Stomach (tissue), 9 donors: Measurements from ENCODE around the gene ATRNL1. TPM values are rescaled to one million over a fixed set of nuclear protein-coding genes. Genes with fewer than 3 reads are reported as not detected.

Experiments
- DNase-seq, 2 donors: peaks; one replicate each; pipeline versions ENCODE4 v3.0.0 to v3.0.0-alpha.2; 2013 to 2019
- H3K27ac ChIP-seq, 5 donors: fragments of 200-600 bp in 4 of 5; sonication (generic) in 4 of 5; one replicate each; pipeline ENCODE4 v1.5.1; 2013 to 2019; ENCODE audit warnings: mild to moderate bottlenecking in 1 of 5, moderate library complexity in 1 of 5
- H3K27me3 ChIP-seq, 3 donors: fragments of 200-600 bp; sonication (generic); one replicate each; pipeline ENCODE4 v1.5.1; 2017 to 2019; ENCODE audit warnings: mixed run types in 1 of 3
- H3K36me3 ChIP-seq, 4 donors: fragments of 200-600 bp; sonication (generic); 1 replicate in 3 of 4; 2 replicates in 1 of 4; pipeline ENCODE4 v1.5.1; 2016 to 2019
- H3K4me1 ChIP-seq, 4 donors: fragments of 200-600 bp; sonication (generic); one replicate each; pipeline ENCODE4 v1.5.1; 2016 to 2019
- H3K4me3 ChIP-seq, 4 donors: fragments of 200-600 bp; sonication (generic) in 3 of 4; one replicate each; pipeline ENCODE4 v1.5.1; 2016 to 2019; ENCODE audit warnings: mild to moderate bottlenecking in 1 of 4
- H3K9me3 ChIP-seq, 4 donors: fragments of 200-600 bp; sonication (generic); one replicate each; pipeline ENCODE4 v1.5.1; 2016 to 2019
- EP300 ChIP-seq: sonication (generic); formaldehyde crosslinking; IDR thresholded peaks from one replicate; pipeline ENCODE4 v1.6.1; 2017; ENCODE audit warnings: antibody characterized with exemption
- POLR2A ChIP-seq, 4 donors: fragments of 450-650 bp; IDR thresholded peaks; one replicate each; pipeline ENCODE4 v1.6.1; 2016; ENCODE audit warnings: antibody characterized with exemption in 4 of 4, control low read depth in 2 of 4, mild to moderate bottlenecking in 1 of 4, moderate library complexity in 1 of 4
- POLR2AphosphoS5 ChIP-seq, 3 donors: sonication (generic); formaldehyde crosslinking; IDR thresholded peaks; one replicate each; pipeline ENCODE4 v1.6.1; 2016; ENCODE audit warnings: antibody characterized with exemption in 3 of 3
- WGBS, 5 donors: extraction: QIAGEN DNeasy Blood & Tissue Kit in 3 of 5; methylation state at CpG; one replicate each; pipeline versions ENCODE4 v1.1.5 to v1.1.7; 2013 to 2018; 5-methylcytosine and 5-hydroxymethylcytosine counted together
- intact Hi-C: fragments of 100-400 bp; cut with DNase I; formaldehyde crosslinking; loops from one replicate; pipeline ENCODE4 v1.15.1; 2023; ENCODE audit warnings: low total_unique reads
- polyA plus RNA-seq, 3 donors: library from polyadenylated mRNA; stranded (reverse); fragments of 200-250 nt; gene quantifications; one replicate each; pipeline ENCODE4 v1.2.3, GENCODE V29; 2013
- total RNA-seq, 5 donors: library from RNA; depleted of rRNA; stranded (reverse); fragments of >200 nt; gene quantifications; one replicate each; pipeline versions ENCODE4 v1.1.0 to v1.2.3, GENCODE V29; 2014 to 2016
- TF ChIP-seq, protein P1 (sequence below), 7 experiments: fragments of 450-650 bp in 4 of 7; fragments of 200-600 bp in 3 of 7; sonication (generic) in 3 of 7; IDR thresholded peaks; one replicate each; pipeline ENCODE4 v1.5.1; 2016 to 2019; ENCODE audit warnings: antibody characterized with exemption in 7 of 7, control low read depth in 2 of 7, mild to moderate bottlenecking in 1 of 7
- donor health status: healthy with polysubstance abuse.
- donor health status: Bipolar disorder and iron deficiency.
- donor health status: healthy.

ATRNL1 gene
- total and polyA plus RNA-seq, 8 donors, result 0.12 to 50.7 (median 0.72) TPM; not detected in 1

DNA sequence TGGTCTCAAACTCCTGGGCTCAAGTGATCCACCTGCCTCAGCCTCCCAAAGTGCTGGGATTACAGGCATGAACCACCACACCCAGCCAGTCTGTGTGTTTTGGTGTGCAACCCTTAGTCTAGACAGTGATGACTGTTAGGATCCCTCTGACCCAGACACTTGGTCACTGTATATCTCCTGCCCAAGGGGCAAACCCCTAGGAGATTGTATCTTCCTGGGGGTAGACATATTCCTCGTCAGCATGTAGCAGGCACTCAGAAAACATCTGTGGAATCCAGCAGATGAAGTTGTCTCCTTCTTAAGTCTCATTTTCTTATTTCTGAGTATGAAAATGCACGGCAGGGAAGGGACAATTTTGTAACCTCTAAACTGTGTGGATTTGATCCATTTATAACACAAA, 887.3 kb downstream of the ATRNL1 start:
- no peak for TF ChIP-seq POLR2A (IDR thresholded peaks at IDR 0.05)
- TF ChIP-seq EP300, result no peak
- TF ChIP-seq, protein P1, sequence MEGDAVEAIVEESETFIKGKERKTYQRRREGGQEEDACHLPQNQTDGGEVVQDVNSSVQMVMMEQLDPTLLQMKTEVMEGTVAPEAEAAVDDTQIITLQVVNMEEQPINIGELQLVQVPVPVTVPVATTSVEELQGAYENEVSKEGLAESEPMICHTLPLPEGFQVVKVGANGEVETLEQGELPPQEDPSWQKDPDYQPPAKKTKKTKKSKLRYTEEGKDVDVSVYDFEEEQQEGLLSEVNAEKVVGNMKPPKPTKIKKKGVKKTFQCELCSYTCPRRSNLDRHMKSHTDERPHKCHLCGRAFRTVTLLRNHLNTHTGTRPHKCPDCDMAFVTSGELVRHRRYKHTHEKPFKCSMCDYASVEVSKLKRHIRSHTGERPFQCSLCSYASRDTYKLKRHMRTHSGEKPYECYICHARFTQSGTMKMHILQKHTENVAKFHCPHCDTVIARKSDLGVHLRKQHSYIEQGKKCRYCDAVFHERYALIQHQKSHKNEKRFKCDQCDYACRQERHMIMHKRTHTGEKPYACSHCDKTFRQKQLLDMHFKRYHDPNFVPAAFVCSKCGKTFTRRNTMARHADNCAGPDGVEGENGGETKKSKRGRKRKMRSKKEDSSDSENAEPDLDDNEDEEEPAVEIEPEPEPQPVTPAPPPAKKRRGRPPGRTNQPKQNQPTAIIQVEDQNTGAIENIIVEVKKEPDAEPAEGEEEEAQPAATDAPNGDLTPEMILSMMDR (IDR thresholded peaks at IDR 0.05), result no peak
- TF ChIP-seq POLR2AphosphoS5 (IDR thresholded peaks at IDR 0.05), result no peak
- Histone ChIP-seq H3K36me3 (no peaks in the 10 kb centered on the region), H3K9me3 (no peaks in the 10 kb centered on the region), H3K4me1 (peaks cover 0 to 8% (median 0%) of the 10 kb centered on the region in 4 donors), H3K27ac (no peak overlapping the region), H3K4me3 (no peak overlapping the region), H3K27me3 (no peaks in the 10 kb centered on the region)
- WGBS, 5 donors, result 59 to 69% (median 64%) methylated on average over 2 of the region's 2 CpGs
- DNase-seq, result no peak
- intact Hi-C loops, result no loop called here

DNA sequence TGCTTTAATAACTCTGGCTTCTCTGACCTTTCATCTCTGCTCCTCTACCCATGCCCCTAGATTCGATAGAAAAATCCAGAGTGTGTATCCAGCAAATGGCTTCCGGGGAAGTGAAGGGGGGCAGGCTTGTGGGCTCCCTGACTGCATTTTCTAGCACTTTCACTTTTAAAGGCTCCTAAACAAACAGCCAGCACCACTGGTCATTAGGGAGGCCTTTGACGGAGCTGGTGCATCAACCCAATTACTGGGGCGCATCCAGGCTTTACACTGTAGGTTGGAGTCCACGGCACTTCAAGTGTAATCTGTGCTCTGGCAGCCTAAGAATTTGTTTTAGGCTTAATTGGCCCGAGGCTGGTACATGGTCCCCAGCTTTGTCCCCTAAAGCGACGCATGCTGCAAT, 887.9 kb downstream of the ATRNL1 start:
- Histone ChIP-seq H3K9me3 (no peaks in the 10 kb centered on the region), H3K27me3 (no peaks in the 10 kb centered on the region), H3K4me1 (peaks cover 0 to 8% (median 0%) of the 10 kb centered on the region in 4 donors), H3K36me3 (no peaks in the 10 kb centered on the region), H3K27ac (no peak overlapping the region), H3K4me3 (peak overlapping the region in 1 of 4 donors; percentile 3)
- 44 to 60% (median 55%) methylated on average over 8 of the region's 8 CpGs for whole genome bisulfite sequencing, 5 donors
- TF ChIP-seq POLR2A (IDR thresholded peaks at IDR 0.05), result no peak
- no peak for TF ChIP-seq EP300
- TF ChIP-seq POLR2AphosphoS5 (IDR thresholded peaks at IDR 0.05), result no peak
- intact Hi-C loops, result no loop called here
- peak in 1 of 2 donors; percentile 56 for DNase-seq

DNA sequence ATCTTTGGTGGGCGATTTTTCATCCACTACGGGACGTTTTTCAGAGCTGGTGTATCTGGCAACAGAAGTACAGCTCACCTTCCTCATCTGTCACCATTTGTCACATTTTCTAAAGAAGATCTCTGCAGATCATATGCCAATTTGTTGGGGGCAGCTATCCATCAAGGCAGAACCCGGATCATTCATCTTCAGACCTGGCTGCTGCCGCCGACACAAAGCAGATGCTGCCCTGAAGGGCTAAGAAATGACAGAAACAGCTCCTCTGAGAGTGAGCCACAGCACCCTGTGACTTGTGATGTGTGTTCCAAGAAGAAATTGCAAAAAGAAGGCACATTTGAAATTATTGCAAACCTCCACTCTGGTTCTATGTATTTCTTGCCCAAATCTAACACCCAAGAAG, 888.9 kb downstream of the ATRNL1 start:
- no peak overlapping the region for H3K4me3 ChIP-seq
- intact Hi-C loops, result no loop called here
- no peaks in the 10 kb centered on the region for H3K36me3 ChIP-seq
- H3K9me3 ChIP-seq, result no peaks in the 10 kb centered on the region
- DNase-seq, result no peak
- peaks cover 0 to 8% (median 0%) of the 10 kb centered on the region in 4 donors for H3K4me1 ChIP-seq
- WGBS, 5 donors, result 84 to 93% (median 89%) methylated on average over 6 of the region's 6 CpGs
- H3K27ac ChIP-seq, result no peak overlapping the region
- TF ChIP-seq POLR2A (IDR thresholded peaks at IDR 0.05), result no peak
- no peak for TF ChIP-seq EP300
- H3K27me3 ChIP-seq, result no peaks in the 10 kb centered on the region

DNA sequence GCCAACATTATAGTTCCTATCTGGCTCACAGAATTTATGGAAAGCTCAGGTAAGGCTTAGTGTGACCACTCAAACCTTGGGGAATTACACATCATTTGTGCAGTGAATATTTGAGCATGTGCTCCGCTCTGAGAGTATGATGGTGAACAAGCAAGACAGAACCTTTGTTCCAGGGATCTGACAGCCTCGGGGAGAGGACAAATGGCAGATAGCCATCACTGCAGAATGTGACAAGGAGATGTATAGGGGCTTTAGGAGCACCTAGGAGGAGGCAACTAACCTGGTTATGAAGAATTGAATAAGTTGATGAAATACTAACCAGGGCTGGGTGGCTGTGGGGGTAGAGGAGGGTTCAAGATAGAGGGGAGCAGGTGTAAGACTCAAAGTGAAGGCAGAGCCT, 889.4 kb downstream of the ATRNL1 start:
- intact Hi-C loops, result no loop called here
- 73 to 85% (median 76%) methylated on average over 2 of the region's 2 CpGs for WGBS, 5 donors
- Histone ChIP-seq H3K4me1 (peaks cover 0 to 8% (median 0%) of the 10 kb centered on the region in 4 donors), H3K27ac (no peak overlapping the region), H3K4me3 (no peak overlapping the region), H3K27me3 (no peaks in the 10 kb centered on the region), H3K36me3 (no peaks in the 10 kb centered on the region), H3K9me3 (no peaks in the 10 kb centered on the region)
- TF ChIP-seq, protein P1 (IDR thresholded peaks at IDR 0.05), result no peak
- DNase-seq, result no peak

DNA sequence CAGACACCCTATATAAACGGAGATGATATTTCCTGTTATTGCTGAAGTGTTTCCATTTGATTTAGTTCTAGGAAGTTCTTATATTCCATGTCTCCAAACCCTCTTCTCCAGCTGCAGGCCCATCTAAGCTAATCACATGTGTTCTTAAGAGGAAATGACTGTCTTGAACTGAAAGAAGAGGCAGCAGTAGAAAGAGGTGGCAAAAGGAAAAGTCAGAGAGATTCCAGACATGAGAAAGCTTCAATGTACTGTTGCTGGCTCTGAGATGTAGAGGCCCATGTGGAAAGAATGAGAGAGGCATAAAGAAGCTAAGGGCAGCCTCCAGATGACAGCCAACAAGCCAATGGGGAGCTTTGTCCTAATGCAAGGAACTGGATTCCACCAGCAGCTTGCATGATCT, 892.6 kb downstream of the ATRNL1 start:
- WGBS, 5 donors, result 8 to 45% (median 30%) methylated on average over 1 of the region's 1 CpG
- Histone ChIP-seq H3K9me3 (no peaks in the 10 kb centered on the region), H3K4me3 (no peak overlapping the region), H3K4me1 (peaks cover 0 to 4% (median 0%) of the 10 kb centered on the region in 4 donors), H3K27ac (no peak overlapping the region), H3K36me3 (no peaks in the 10 kb centered on the region), H3K27me3 (no peaks in the 10 kb centered on the region)
- intact Hi-C loops, result no loop called here
- no peak for DNase-seq
- TF ChIP-seq EP300 (no peak), POLR2A (IDR thresholded peaks at IDR 0.05) (no peak), POLR2AphosphoS5 (IDR thresholded peaks at IDR 0.05) (no peak)

DNA sequence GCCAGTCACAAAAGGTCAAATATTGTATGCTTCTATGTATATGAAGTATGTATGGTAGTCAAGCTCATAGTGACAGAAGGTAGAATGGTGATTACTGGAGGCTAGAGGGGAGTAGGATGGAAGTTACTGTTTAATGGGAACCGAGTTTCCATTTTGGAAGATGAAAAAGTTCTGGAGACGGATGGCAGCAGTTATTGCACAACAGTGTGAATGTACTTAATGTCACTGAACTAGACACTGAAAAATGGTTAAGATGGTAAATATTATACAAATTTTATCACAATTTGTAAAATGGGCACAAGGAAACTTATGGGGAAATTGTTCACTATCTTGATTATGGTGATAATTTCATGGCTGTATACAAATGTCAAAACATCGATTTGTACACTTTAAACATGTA, 895.2 kb downstream of the ATRNL1 start:
- Histone ChIP-seq H3K4me3 (no peak overlapping the region), H3K9me3 (peaks cover 0 to 12% (median 2%) of the 10 kb centered on the region in 4 donors), H3K4me1 (no peaks in the 10 kb centered on the region), H3K27me3 (no peaks in the 10 kb centered on the region), H3K27ac (no peak overlapping the region), H3K36me3 (no peaks in the 10 kb centered on the region)
- WGBS, 5 donors, result 78 to 93% (median 87%) methylated on average over 3 of the region's 3 CpGs
- intact Hi-C loops, result no loop called here
- DNase-seq, result no peak
- no peak for TF ChIP-seq POLR2A (IDR thresholded peaks at IDR 0.05)
